K562 (cell line): ENCODE data around the gene NOTCH3. TPM values are rescaled to one million over a fixed set of nuclear protein-coding genes. Genes with fewer than 3 reads are reported as not detected.
A peak's percentile ranks its signal among the peaks of the same experiment; 100 is the strongest.

Experiments used
- ATAC-seq: fragments of 200-7000 bp; cut with Tn5 transposase; 3 replicates; pipeline ENCODE4 v1.9.1; 2020; ENCODE audit warnings: moderate library complexity
- BruUV-seq: library from RNA; stranded (reverse); fragments of 400-500 nt; replicated peaks from 2 replicates; lab custom pipeline; 2021; lab: Mats Ljungman, UMichigan
- CTCF ChIA-PET: fragments of 300-600 bp; formaldehyde crosslinking; extraction: SDS; loops from one replicate; lab custom pipeline; 2021; ENCODE audit warnings: low intra/inter-chr PET ratio; lab: Yijun Ruan, JAX
- POLR2A ChIA-PET: fragments of 300-600, 350-650 bp; sonication (Branson Sonifier 250); formaldehyde crosslinking; extraction: SDS; loops from one replicate; lab custom pipeline; 2021; ENCODE audit warnings: antibody characterized with exemption, inconsistent platforms; lab: Yijun Ruan, JAX
- DNase-seq, 4 experiments: peaks; one replicate each; pipeline versions ENCODE4 v3.0.0 to v3.0.0-alpha.2; 2011 to 2018; ENCODE audit warnings: low spot score in 3 of 4, mixed read lengths in 3 of 4; ENCODE audit errors: extremely low read depth in 1 of 4
- FAIRE-seq: peaks from 2 replicates; lab custom pipeline; 2011; peaks lifted over from hg19 to GRCh38; lab: Jason Lieb, UNC
- H2AFZ ChIP-seq: 2 replicates; pipeline ENCODE4 v1.6.0; 2011; ENCODE audit warnings: low read depth, low read length, control low read depth, inconsistent platforms
- H3K27ac ChIP-seq: fragments of 200-600 bp; 3 replicates; pipeline ENCODE4 v1.8.0; 2011; ENCODE audit warnings: low read depth, mild to moderate bottlenecking, control low read depth, inconsistent platforms, low read length, moderate library complexity, mixed read lengths; ENCODE audit errors: extremely low read depth
- H3K27me3 ChIP-seq, 2 experiments: fragments of 300-600 bp in 1 of 2; 2 replicates in 1 of 2; 3 replicates in 1 of 2; pipeline versions ENCODE4 v1.6.0 to v1.8.0; 2011; ENCODE audit warnings: inconsistent platforms in 2 of 2, low read length in 2 of 2, mild to moderate bottlenecking in 1 of 2, mixed read lengths in 1 of 2, moderate library complexity in 1 of 2; ENCODE audit not compliant: control insufficient read depth in 2 of 2, insufficient read depth in 2 of 2
- H3K36me3 ChIP-seq: fragments of 300-600 bp; 3 replicates; pipeline ENCODE4 v1.8.0; 2011; ENCODE audit warnings: mild to moderate bottlenecking, low read length, inconsistent platforms; ENCODE audit not compliant: control insufficient read depth, insufficient read depth
- H3K4me1 ChIP-seq, 2 experiments: fragments of 200-600 bp in 1 of 2; replicated peaks in 1 of 2; 2 replicates in 1 of 2; 3 replicates in 1 of 2; pipeline versions ENCODE4 v1.5.1 to v1.8.0; 2011; ENCODE audit warnings: inconsistent platforms in 2 of 2, low read length in 2 of 2, mild to moderate bottlenecking in 1 of 2, mixed read lengths in 1 of 2, moderate library complexity in 1 of 2; ENCODE audit not compliant: control insufficient read depth in 2 of 2, insufficient read depth in 2 of 2
- H3K4me2 ChIP-seq: 2 replicates; pipeline ENCODE4 v1.6.1; 2011; ENCODE audit warnings: low read length, control low read depth, inconsistent platforms, mixed read lengths; ENCODE audit not compliant: insufficient read depth
- H3K4me3 ChIP-seq: fragments of 200-600 bp; sonication (generic), shearing (Covaris generic); 2 replicates; pipeline ENCODE4 v1.5.1; 2016; ENCODE audit warnings: control low read depth, inconsistent platforms
- H3K79me2 ChIP-seq: fragments of 200-600 bp; 3 replicates; pipeline ENCODE4 v1.8.0; 2011; ENCODE audit warnings: low read length, inconsistent platforms; ENCODE audit not compliant: control insufficient read depth, insufficient read depth
- H3K9ac ChIP-seq, 2 experiments: 2 replicates each; pipeline versions ENCODE4 v1.6.0 to v1.6.1; 2011; ENCODE audit warnings: low read depth in 2 of 2, low read length in 2 of 2, control low read depth in 1 of 2, inconsistent platforms in 1 of 2, mild to moderate bottlenecking in 1 of 2, mixed read lengths in 1 of 2; ENCODE audit not compliant: insufficient read depth in 1 of 2
- H3K9me1 ChIP-seq: one replicate; pipeline ENCODE4 v1.6.0; 2011; ENCODE audit warnings: inconsistent platforms, mild to moderate bottlenecking, low read length, moderate library complexity; ENCODE audit not compliant: control insufficient read depth, insufficient read depth
- H3K9me3 ChIP-seq: replicated peaks from 2 replicates; pipeline ENCODE4 v1.5.1; 2011; ENCODE audit warnings: low read depth, low read length, inconsistent platforms; ENCODE audit not compliant: control insufficient read depth, insufficient read depth
- H4K20me1 ChIP-seq: replicated peaks from 2 replicates; pipeline ENCODE4 v1.6.1; 2011; ENCODE audit warnings: low read length, inconsistent platforms, mixed read lengths; ENCODE audit not compliant: control insufficient read depth, insufficient read depth
- ATF7 ChIP-seq: fragments of 450-650 bp; IDR thresholded peaks from 2 replicates; pipeline ENCODE4 v1.7.1; 2014; ENCODE audit warnings: mild to moderate bottlenecking, moderate library complexity
- EGR1 ChIP-seq: fragments of 450-650 bp; conservative IDR thresholded peaks from 2 replicates; pipeline ENCODE4 v1.6.1; 2017; ENCODE audit warnings: mild to moderate bottlenecking
- FOXA3 ChIP-seq, 2 experiments: fragments of 450-650 bp in 1 of 2; sonication (generic) in 1 of 2; formaldehyde crosslinking; IDR thresholded peaks in 1 of 2; conservative IDR thresholded peaks in 1 of 2; 2 replicates each; pipeline versions ENCODE4 v1.4.0 to v1.8.0; 2020 to 2022; ENCODE audit warnings: mild to moderate bottlenecking in 2 of 2, missing genetic modification reagents in 1 of 2
- GTF2A2 ChIP-seq: IDR thresholded peaks from 2 replicates; pipeline ENCODE4 v1.6.1; 2016; ENCODE audit warnings: mild to moderate bottlenecking, missing genetic modification characterization, missing compliant biosample characterization
- HEY1 ChIP-seq: fragments of 250-450 bp; sonication (Bioruptor Pico); IDR thresholded peaks from 2 replicates; pipeline ENCODE4 v1.5.0; 2020; ENCODE audit warnings: mild to moderate bottlenecking, moderate library complexity, borderline replicate concordance
- HMGN3 ChIP-seq: IDR thresholded peaks from 2 replicates; pipeline ENCODE4 v1.6.1; 2011; ENCODE audit warnings: borderline replicate concordance, low read depth, mild to moderate bottlenecking, mixed read lengths, low read length; ENCODE audit not compliant: insufficient read length; ENCODE audit errors: extremely low read depth
- KDM1A ChIP-seq, 2 experiments: fragments of 450-650 bp; IDR thresholded peaks; 2 replicates each; pipeline ENCODE4 v1.6.1; 2016; ENCODE audit warnings: mild to moderate bottlenecking in 2 of 2
- POLR2G ChIP-seq: fragments of 200-400 bp; formaldehyde crosslinking; IDR thresholded peaks from 2 replicates; pipeline ENCODE4 v1.6.1; 2017; ENCODE audit warnings: low read depth, mild to moderate bottlenecking, antibody characterized with exemption, low read length, moderate library complexity
- POU5F1 ChIP-seq: fragments of 150-350 bp; IDR thresholded peaks from 2 replicates; pipeline ENCODE4 v1.6.1; 2014; ENCODE audit warnings: borderline replicate concordance, low read length, low read depth, mild to moderate bottlenecking; ENCODE audit not compliant: partially characterized antibody
- RBBP5 ChIP-seq: fragments of 200-600 bp; sonication (generic); IDR thresholded peaks from 2 replicates; pipeline ENCODE4 v1.6.1; 2012; ENCODE audit warnings: borderline replicate concordance, mild to moderate bottlenecking, low read length, control low read depth, inconsistent platforms; ENCODE audit not compliant: insufficient read depth, poor library complexity, severe bottlenecking
- SIN3A ChIP-seq, 2 experiments: fragments of 150-350 bp in 1 of 2; IDR thresholded peaks; 2 replicates each; pipeline ENCODE4 v1.6.1; 2011 to 2016; ENCODE audit warnings: borderline replicate concordance in 2 of 2, low read depth in 2 of 2, low read length in 2 of 2, mild to moderate bottlenecking in 2 of 2, moderate library complexity in 2 of 2; ENCODE audit not compliant: control insufficient read depth in 1 of 2
- SRSF1 ChIP-seq: fragments of 200-400 bp; formaldehyde crosslinking; IDR thresholded peaks from 2 replicates; pipeline ENCODE4 v1.6.1; 2017; ENCODE audit warnings: mild to moderate bottlenecking, low read depth, low read length, moderate library complexity
- TAF1 ChIP-seq: IDR thresholded peaks from 2 replicates; pipeline ENCODE4 v1.6.1; 2011; ENCODE audit warnings: mild to moderate bottlenecking, low read length, moderate library complexity; ENCODE audit not compliant: insufficient read depth, control insufficient read depth, severe bottlenecking; ENCODE audit errors: extremely low read depth
- ZBED1 ChIP-seq: IDR thresholded peaks from 2 replicates; pipeline ENCODE4 v1.6.1; 2014
- ZBTB7A ChIP-seq: IDR thresholded peaks from 2 replicates; pipeline ENCODE4 v1.6.1; 2011; ENCODE audit warnings: low read depth, mild to moderate bottlenecking, low read length, moderate library complexity, borderline replicate concordance; ENCODE audit not compliant: control insufficient read depth
- ZC3H11A ChIP-seq: IDR thresholded peaks from 2 replicates; pipeline ENCODE4 v1.6.1; 2012; ENCODE audit warnings: low read depth, low read length, improper control_type of control experiment
- ZFX ChIP-seq: sonication (generic); formaldehyde crosslinking; IDR thresholded peaks from 2 replicates; pipeline ENCODE4 v1.8.0; 2022; ENCODE audit warnings: mild to moderate bottlenecking, missing genetic modification reagents, moderate library complexity
- ZNF696 ChIP-seq: fragments of 250-450 bp; sonication (Bioruptor Pico); conservative IDR thresholded peaks from 2 replicates; pipeline ENCODE4 v1.4.0; 2020; ENCODE audit warnings: mild to moderate bottlenecking, moderate library complexity
- WGBS: fragments of 100-300 bp; shearing (Covaris generic); methylation state at CpG from one replicate; pipeline ENCODE4 v1.1.6; 2016; ENCODE audit warnings: low coverage, mixed read lengths; ENCODE audit not compliant: insufficient coverage; ENCODE audit errors: missing lambda C conversion rate; 5-methylcytosine and 5-hydroxymethylcytosine counted together
- in situ Hi-C: fragments of 300-500 bp; cut with MboI; formaldehyde crosslinking; loops from 4 replicates; pipeline ENCODE4 v1.15.0; 2018; ENCODE audit warnings: inconsistent platforms, mixed read lengths
- intact Hi-C: fragments of 100-400 bp; cut with micrococcal nuclease; formaldehyde crosslinking; loops from 2 replicates; pipeline ENCODE4 v1.14.2; 2022
- polyA plus RNA-seq, 8 experiments: library from polyadenylated mRNA; depleted of rRNA in 4 of 8; stranded (reverse) in 5 of 8; unstranded in 3 of 8; fragments of >200 nt; fragmentation: Nextera tagmentation in 2 of 8; fragmentation: Illumina TruSeq in 1 of 8; extraction: Ambion mirVana in 2 of 8; extraction: Trizol in 1 of 8; gene quantifications; 2 replicates each; pipeline versions ENCODE4 v1.2.1 to v1.2.3, GENCODE V29; 2011 to 2014; ENCODE audit warnings: inconsistent platforms in 1 of 8, missing spikeins in 1 of 8
- total RNA-seq, 7 experiments: library from RNA; depleted of rRNA in 6 of 7; stranded (reverse); fragments of >200 nt in 6 of 7; fragmentation: Illumina TruSeq in 2 of 7; extraction: Trizol in 2 of 7; gene quantifications; 2 replicates each; pipeline versions ENCODE4 v1.2.1 to v1.2.3, GENCODE V29; 2011 to 2021; ENCODE audit warnings: low replicate concordance in 1 of 7
- TF ChIP-seq, protein P1 (sequence below): sonication (generic); formaldehyde crosslinking; IDR thresholded peaks from 2 replicates; pipeline ENCODE4 v1.8.0; 2022; ENCODE audit warnings: missing genetic modification reagents, mild to moderate bottlenecking, moderate library complexity, borderline replicate concordance

NOTCH3 gene
- total and polyA plus RNA-seq, 9 of the 15 experiments (the other 6 are each of a cell fraction or from before 2014, with no cell fraction given) = under 0.01 to 1.2 (median 0.16) TPM

DNA sequence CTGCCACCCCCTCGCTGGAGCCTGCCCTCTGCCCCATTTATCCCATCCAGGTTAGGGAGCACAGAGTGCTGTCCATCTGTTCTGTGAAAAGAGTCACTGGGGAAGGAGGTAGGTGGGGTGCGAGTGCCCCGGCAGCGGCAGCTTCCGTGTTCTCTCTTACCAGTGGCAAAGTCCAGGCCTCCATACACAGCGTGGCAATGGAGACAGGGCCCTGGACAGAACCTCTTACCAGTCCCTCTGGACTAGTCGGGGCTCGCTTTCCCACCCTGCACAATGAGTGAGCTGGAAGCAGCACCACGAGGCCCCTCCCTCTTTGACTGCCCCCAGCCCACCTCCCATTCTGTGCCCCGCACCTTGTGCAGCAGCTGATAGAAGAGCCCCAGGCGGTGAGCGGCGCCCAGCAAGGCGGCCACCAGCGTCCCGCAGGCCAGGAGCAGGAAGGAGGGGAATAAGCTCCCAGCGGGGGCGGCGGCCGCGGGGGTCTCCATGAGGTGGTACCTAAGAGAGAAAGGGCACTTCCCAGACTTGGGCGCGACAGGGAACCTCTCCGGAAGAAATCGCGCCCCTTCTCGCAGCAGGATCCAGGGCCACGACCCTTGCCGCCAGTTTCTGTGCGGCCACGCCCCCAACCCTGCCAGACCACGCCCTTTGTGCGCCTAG is 76.1 kb downstream of the NOTCH3 start:
- Histone ChIP-seq H3K27me3 (no peaks in the 10 kb centered on the region), H3K36me3 (peaks cover 17% of the 10 kb centered on the region; the same call in 1 of the 3 replicates), H3K9me3 (no peaks in the 10 kb centered on the region), H3K9ac (peak overlapping the region; percentile 70 to 93), H2AFZ (peak overlapping the region; percentile 90), H4K20me1 (no peaks in the 10 kb centered on the region), H3K4me2 (peak overlapping the region; percentile 92), H3K27ac (peak overlapping the region; percentile 75), H3K79me2 (peaks cover 11% of the 10 kb centered on the region), H3K9me1 (peaks cover 6% of the 10 kb centered on the region), H3K4me1 (peaks cover 5 to 28% of the 10 kb centered on the region in 2 experiments; a peak in 4 of 5 replicates), H3K4me3 (peak overlapping the region; percentile 52)
- BruUV-seq = no TSS peak
- POLR2A ChIA-PET = interaction anchor here (0.6 to 1.3 kb wide), 3 partner anchors 9 to 84 kb away, joined by 3 to 4 read pairs (median 3); no protein-coding TSS in a partner anchor
- FAIRE-seq (no peak), ATAC-seq (peak; percentile 22), DNase-seq (peak in 1 of 4 experiments; percentile 34)
- 9% methylated on average over 32 of the region's 33 CpGs for WGBS
- CTCF ChIA-PET = no interaction called here
- in situ Hi-C loops (no loop called here), intact Hi-C loops (no loop called here)
- no peak for TF ChIP-seq ZNF696 (CRISPR knock-in tag)
- no peak for TF ChIP-seq POU5F1
- peak; percentile 68; the same call in 1 of the 2 replicates for TF ChIP-seq POLR2G
- no peak for TF ChIP-seq ZC3H11A
- TF ChIP-seq KDM1A (IDR thresholded peaks at IDR 0.05) = no peak
- no peak for TF ChIP-seq SRSF1
- TF ChIP-seq, protein P1, sequence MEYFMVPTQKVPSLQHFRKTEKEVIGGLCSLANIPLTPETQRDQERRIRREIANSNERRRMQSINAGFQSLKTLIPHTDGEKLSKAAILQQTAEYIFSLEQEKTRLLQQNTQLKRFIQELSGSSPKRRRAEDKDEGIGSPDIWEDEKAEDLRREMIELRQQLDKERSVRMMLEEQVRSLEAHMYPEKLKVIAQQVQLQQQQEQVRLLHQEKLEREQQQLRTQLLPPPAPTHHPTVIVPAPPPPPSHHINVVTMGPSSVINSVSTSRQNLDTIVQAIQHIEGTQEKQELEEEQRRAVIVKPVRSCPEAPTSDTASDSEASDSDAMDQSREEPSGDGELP (CRISPR knock-in tag) = no peak; the same call in 1 of the 2 replicates
- no peak for TF ChIP-seq TAF1
- TF ChIP-seq RBBP5 = peak; percentile 42
- TF ChIP-seq GTF2A2 (tag) = no peak
- TF ChIP-seq EGR1 = peak; percentile 15; the same call in 1 of the 2 replicates
- peak; percentile 11; the same call in 1 of the 2 replicates for TF ChIP-seq ZFX (CRISPR knock-in tag)
- TF ChIP-seq FOXA3 (CRISPR knock-in tag; conservative IDR thresholded peaks at IDR 0.05 in 1 of 2, IDR thresholded peaks at IDR 0.05 in 1 of 2) = no peak
- TF ChIP-seq ZBED1 = no peak
- TF ChIP-seq ATF7 = no peak
- peak in 1 of 2 experiments; percentile 43; a peak in 1 of 4 replicates for TF ChIP-seq SIN3A (IDR thresholded peaks at IDR 0.05; ENCODE audit: borderline replicate concordance in 2 of 2, control insufficient read depth in 1 of 2, low read depth in 2 of 2, low read length in 2 of 2)
- TF ChIP-seq HMGN3 = peak; percentile 12
- TF ChIP-seq ZBTB7A = 0 out of 2 replicates have a peak, but pooled peaks have one; percentile 23
- TF ChIP-seq HEY1 (CRISPR knock-in tag) = no peak
